Cardiac fibroblast (primary cell): ENCODE data around the gene CDC42EP2.

ENCODE experiments used
- DNase-seq, 2 donors: peaks; one replicate each; pipeline versions ENCODE4 v3.0.0 to v3.0.0-alpha.2; 2010; ENCODE audit warnings: low read depth in 2 of 2
- H3K4me3 ChIP-seq, 2 donors: replicated peaks in 1 of 2; 1 replicate in 1 of 2; 2 replicates in 1 of 2; pipeline ENCODE4 v1.5.1; 2011; ENCODE audit warnings: low read depth in 2 of 2, low read length in 2 of 2, mild to moderate bottlenecking in 2 of 2, moderate library complexity in 1 of 2
- CTCF ChIP-seq: IDR thresholded peaks from one replicate; pipeline ENCODE4 v1.5.1; 2011; ENCODE audit warnings: low read depth, mild to moderate bottlenecking, low read length, inconsistent platforms

CDC42EP2 gene

GRCh38 chr11:65317025-65317786 is 2.5 kb downstream of the CDC42EP2 start:
- TF ChIP-seq CTCF, result no peak
- DNase-seq, result peak; percentile 84 to 97
- H3K4me3 ChIP-seq, result peak overlapping the region; percentile 97 to 100

GRCh38 chr11:65320386-65321075 is 5.9 kb downstream of the CDC42EP2 start:
- no peak for DNase-seq
- no peak overlapping the region for H3K4me3 ChIP-seq
- no peak for TF ChIP-seq CTCF

GRCh38 chr11:65321076-65321475 is 6.4 kb downstream of the CDC42EP2 start:
- no peak overlapping the region for H3K4me3 ChIP-seq
- no peak for DNase-seq
- no peak for TF ChIP-seq CTCF

- TF ChIP-seq CTCF, result no peak
- no peak for DNase-seq
Observed at GRCh38 chr11:65321828-65322485, 7.3 kb downstream of the CDC42EP2 start.

GRCh38 chr11:65323813-65324212 is 9.1 kb downstream of the CDC42EP2 start:
- no peak for DNase-seq
- TF ChIP-seq CTCF, result no peak
- no peak overlapping the region for H3K4me3 ChIP-seq

More at GRCh38 chr11:65321828-65322485, 7.3 kb downstream of the CDC42EP2 start:
- no peak overlapping the region for H3K4me3 ChIP-seq

GRCh38 chr11:65325435-65325834 is 10.8 kb downstream of the CDC42EP2 start:
- no peak overlapping the region for H3K4me3 ChIP-seq
- no peak for TF ChIP-seq CTCF
- no peak for DNase-seq
